ENCODE data around the gene ZNF277. TPM values are rescaled to one million over a fixed set of nuclear protein-coding genes. Genes with fewer than 3 reads are reported as not detected.

ZNF277 gene
- total RNA-seq, 1 donor from 2014 or later: 77.0 TPM

DNA sequence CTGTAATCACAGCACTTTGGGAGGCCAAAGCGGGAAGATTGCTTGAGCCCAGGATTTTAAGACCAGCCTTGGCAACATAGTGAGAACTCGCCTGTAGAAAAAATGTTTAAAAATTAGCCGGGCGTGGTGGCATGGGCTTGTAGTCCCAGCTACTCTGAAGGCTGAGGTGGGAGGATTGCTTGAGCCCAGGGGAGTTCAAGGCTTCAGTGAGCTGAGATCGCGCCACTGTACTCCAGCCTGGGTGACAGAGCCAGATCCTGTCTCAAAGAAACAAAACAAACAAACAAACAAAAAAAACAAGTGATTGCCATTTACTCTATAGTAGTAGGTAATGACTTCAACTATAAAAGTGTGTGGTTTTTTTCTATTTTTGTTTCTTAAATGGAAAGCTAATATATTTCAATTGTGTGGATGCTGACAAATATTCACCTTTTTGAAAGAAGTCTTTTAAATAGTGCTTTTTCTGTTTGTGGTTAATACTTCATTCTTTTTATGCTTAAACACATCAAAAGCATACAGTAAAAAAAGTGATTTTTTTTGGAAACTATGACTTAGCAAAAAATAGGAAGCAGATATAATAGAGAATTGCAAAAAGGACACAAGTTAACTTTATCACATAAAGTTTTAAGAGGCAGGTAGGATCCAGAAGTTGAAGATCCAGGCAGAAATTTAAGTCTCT is 48.4 kb downstream of the ZNF277 start:
- DNase-seq: no peak

DNA sequence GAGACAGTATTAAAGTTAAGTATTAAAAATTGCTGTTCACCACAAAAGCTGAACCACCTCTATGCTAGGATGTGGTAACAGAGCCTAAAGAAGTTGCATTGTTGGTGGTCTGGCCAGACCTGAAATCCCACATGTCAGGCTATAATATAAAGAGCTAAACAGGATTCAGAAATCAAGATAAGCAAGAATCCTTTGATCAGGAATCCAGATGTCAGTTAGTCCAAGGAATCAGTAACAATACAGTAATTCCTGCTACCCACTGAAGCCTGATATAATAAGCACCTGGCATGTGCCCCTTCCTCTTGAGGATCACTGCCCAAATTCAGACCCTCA is 48.9 kb downstream of the ZNF277 start:
- no peak for DNase-seq

DNA sequence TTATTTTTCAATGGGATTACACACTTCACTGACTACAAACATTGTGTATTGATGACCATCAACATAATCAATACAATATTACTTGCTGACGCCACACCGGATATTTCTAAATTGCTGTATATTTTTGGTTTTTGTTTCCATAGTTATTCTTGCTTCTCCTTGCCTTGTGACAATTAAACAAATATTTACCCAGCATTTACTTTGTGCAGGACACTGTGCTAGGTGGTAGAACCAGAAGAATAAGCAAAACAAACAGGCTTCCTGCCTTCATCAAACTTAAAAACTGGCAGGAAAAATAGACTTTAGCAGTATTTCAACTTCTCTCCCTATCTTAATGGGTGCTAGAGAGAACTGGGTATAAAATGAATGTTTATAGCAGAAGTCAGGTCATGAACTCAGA is 50.6 kb downstream of the ZNF277 start:
- DNase-seq: no peak

DNA sequence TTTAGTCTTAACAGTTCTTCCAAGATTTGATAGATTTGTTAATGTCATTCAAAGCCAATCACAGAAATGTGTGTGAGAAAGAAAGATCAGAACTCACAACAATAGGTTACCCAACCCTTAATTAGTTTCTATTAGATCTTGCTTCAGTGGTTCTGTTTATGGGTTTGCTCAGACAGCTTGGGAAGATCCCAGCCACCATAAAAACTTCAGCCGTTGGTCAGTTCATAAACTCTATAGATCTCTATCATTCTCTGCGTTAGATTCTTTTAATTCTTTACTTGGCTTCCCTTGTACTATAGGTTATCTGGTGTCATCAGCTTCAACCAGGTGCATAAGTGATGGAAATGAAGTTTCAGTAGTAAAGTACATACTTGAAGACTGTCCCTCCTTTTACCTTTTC is 54.4 kb downstream of the ZNF277 start:
- DNase-seq: no peak

DNA sequence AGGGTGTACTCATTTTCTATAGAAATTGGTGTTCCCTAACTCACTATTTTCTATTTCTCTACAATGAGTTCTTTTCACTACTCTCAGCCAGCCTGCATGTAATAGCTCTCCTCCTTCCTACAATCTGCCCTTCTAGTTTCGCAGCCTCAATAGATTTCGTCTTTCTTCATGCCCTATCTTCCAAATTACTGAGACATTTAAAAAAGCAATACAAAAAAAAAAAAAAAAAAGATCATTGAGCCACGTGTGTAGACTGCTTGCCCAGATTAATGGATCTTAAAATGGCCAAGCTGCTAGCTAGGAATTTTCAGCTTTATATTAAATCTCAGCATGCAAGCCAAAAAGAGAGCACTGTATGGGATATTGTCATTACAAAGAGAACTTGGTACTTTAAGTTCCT is 55.5 kb downstream of the ZNF277 start:
- DNase-seq: no peak

DNA sequence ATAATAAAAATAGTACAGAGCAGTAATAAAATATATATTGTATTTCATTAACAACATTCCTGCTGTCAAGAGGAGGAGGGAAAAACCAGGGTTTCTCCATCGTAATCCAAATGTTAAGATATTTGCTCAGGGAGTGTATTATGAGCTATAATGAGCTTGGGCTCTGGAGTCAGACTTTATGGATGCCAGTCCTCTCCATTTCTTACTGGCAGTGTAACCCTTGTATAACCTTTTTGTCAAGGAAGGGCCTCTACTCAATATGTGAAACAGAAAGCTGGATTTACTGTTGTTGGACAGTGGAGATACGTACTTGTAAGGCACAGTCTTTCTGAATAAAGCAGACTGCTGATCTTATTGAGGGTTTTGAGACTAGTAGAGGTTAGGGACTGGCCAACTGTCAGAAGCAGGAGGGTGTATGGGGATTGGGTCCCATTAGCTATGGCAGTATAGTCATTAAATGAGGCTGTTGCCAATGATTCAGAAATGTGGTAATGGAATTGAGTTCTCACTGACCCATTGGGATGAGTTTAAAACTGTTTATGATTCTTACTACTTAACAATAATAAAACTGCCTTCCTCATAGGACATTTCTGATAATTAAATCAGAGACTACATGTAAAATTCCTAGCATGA is 56.5 kb downstream of the ZNF277 start:
- DNase-seq: no peak

DNA sequence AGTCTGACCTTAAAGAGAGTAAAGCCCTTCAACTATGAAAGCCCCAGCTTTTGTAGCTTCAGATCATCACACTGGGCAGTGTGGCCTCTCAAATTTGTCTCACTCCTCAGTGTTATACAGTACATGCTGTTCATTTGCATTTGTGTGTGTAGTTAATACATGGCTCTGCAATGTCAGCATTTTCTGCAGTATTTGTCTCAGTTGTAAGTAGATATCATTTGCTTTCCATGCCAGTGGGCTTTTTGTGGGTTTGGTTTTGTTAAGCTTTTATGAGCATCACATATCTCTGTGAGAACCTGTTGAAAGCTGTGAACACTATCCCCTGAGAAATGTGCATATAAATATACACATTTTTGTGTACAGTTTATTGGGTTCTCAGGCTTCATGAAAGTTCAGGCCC is 57.0 kb downstream of the ZNF277 start:
- no peak for DNase-seq

DNA sequence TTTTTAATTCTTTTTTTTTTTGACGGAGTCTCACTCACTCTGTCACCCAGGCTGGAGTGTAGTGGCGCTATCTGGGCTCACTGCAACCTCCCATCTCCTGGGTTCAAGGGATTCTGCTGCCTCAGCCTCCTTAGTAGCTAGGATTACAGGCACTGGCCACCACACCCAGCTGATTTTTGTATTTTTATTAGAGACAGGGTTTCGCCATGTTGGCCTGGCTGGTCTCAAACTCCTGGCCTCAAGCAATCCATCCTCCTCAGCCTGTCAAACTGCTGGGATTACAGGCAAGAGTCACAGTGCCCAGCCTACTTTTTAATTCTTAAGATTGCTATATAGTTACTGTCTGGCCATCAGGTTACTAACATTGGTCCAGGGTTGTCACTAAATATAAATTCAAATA is 59.6 kb downstream of the ZNF277 start:
- no peak for DNase-seq

DNA sequence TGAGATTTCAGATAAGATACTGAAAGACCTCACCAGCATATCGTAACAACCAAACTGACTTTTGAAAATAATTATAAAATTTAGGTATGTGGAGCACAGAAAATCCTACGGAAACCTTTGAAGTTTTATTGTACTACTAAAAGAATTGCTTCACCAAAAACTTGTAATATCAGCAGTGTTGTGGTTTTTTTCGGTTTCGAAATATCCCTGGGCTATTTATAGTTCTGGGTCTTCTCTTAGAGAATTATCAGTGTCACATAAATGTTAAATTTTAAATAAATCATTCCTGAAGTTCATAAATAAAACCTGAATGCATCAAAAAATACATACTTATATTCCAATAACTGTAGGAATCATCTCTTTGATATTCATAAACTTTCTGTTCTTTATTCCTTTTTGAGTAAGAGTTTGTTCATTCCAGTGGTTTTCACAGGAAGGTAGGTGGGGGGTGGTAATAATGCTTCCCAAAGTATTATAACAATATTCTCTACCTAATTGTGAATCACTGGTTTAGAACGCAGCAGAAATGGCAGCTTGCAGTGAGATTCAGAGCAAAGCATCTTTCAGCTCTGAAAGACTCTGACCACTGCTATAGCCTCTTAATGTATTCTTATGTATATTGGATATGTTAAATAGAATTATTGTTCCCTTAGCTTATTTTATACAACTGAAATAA is 60.2 kb downstream of the ZNF277 start:
- no peak for DNase-seq

DNA sequence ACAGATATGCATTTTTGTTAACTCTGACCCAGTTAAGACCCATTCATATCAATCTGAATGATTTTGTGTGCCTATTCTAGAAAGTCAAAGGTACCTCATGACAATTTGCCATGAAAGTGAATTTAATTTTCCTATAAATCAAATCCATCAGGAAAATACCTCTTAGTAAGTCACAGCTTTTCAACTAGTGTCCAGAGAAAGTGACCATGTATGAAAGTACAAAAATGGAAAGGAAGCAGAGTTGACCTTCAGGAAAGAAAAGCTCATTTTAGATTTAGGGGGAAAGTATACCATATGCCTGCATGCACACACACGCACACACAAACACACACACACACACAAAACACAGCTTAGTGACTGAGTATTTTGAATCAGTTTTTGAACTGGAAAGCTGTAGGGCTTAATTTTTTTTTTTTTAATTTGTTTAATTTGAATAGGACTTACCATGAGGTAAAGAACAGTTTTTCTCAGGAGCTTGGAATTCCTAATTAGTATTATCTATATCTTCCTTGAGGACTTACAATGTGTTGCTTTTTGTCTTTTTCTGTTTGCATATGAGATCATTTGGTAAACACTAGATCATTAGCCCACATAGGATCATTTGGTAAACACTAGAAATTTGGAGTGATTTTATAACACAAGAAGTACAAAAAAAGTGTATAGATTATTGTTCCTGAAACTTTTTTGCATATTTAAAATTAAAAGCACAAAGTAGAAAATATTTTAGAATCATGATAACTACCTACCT is 61.6 kb downstream of the ZNF277 start:
- DNase-seq: no peak

DNA sequence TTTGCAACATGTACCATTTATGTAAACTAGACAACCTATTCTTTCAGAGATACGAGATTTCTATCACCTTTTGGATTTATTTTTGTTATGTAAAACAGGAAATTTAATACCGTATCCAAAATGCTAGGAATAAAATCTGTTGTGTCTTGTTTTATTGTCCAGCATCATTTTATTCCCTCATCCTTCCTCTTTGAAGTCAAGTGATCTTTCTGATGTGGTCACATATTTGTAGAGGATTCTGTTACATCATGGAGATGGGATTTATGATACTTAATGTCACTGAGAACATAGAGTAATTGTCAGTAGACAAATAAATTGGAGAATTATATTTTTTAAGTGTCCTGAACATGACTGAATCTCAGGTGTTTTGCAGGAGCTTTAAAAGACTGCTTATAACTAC is 64.7 kb downstream of the ZNF277 start:
- DNase-seq: no peak

DNA sequence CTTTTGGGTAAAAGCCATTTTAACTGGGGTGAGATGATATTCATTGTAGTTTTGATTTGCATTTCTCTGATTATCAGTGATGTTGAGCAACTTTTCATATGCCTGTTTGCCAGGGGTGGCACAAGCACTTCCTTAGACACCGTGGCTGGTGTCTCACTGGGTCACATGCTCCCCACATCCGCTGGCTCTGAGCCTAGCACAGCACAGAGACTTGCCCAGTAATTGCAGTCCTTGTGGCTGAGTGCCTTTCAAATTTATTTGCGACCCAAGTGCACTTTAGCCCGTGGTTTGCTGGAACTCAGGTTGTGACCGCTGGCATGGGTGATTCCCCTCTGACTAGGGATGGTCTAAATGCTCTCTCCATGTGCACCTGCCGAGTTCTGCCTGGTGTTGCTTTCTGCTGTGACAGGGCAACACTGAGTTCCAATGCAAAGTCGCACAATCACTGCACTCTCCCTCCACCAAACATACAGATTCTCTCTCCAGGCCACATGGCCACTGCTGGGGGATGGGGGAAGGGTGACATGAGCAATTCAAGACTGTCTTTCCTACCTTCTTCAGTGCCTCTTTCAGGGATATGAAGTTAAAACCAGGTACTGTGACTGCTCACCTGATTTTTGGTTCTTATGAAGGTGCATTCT is 66.5 kb downstream of the ZNF277 start:
- DNase-seq: no peak

DNA sequence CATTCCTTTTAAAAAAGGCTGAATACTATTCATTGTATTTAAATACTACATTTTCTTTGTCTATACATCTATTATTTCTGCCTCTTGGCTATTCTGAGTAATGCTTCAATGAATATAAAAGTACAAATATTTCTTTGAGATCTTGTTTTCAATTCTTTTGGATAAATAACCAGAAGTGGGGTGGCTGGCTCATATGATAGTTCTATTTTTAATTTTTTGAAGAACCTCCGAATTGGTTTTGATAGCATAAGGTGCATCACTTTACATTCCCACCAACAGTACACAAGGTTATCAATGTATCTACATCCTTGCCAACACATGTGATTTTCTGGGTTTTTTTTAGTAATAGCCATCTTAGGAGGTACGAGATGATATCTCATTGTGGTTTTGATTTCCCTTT is 72.5 kb downstream of the ZNF277 start:
- DNase-seq: no peak

DNA sequence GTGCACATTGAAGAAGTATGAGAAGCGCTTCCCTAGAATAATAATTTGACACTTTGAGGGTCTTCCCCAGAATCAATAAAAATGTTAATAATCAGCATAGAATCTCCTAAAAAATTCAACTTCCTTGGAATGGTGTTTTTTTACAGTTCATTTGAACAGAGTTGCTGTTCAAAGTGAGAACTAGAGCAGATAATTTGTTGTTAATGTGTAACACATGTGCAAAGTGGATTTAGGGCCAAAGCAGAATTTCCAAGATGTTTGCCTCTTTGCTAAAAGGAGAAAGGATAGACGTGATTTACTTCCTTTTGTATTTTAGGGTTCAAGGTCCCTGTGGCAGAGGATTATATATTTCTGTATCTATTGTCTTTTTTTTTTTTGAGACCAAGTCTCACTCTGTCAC is 73.8 kb downstream of the ZNF277 start:
- DNase-seq: no peak

DNA sequence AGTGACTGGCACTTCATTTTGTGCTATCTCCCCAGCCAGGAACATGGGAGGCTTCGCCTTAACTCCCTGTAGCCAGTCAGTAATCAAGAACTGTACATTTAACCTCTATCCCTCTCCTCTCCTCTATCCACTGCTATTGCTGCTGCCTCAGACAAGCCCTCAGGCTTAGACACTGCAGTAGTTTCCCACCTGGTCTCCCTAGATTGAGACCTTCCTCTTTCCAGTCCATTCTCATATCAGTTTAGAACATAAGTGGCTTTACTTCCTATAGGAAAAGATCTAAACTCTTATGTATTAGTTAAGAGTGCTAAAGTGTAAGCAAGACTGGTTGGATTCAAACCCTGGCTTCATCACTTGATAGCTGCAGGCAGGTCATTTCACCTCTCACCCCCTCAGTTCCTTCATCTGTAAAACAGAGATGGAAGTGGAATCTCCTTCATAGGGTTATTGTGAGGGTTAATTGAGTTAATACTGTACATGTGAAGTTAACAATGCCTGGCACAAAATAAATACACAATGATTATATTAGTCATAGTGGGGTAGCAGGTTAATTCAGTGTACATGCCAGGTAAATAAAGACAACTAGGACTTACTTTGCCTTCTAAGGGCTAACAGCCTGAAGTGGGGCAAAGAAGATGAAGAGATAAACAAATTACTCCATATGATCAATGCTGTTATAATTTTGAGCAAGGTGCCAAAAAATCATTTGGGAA is 76.1 kb downstream of the ZNF277 start:
- no peak for DNase-seq

DNA sequence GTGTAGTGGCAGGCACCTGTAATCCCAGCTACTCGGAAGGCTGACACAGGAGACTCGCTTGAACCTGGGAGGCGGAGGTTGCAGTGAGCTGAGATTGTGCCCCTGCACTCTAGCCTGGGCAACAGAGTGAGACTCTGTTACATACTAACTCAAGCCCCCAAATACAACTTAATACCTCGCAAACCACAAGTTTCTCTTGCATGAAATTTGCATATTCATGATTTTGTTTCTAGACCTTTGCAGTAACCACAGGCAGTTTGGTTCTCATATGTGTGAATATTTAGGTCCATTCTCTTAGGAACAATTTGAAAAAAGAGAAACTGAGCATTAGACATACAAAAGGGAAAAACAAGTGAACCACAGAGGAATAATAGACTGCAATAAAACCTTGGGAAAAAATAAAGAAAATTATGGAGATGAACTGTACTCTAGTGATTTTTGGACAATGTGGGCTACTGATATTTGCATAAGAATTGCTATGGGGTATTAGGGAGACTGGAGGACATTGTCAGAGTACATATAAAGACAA is 77.0 kb downstream of the ZNF277 start:
- no peak for DNase-seq

DNA sequence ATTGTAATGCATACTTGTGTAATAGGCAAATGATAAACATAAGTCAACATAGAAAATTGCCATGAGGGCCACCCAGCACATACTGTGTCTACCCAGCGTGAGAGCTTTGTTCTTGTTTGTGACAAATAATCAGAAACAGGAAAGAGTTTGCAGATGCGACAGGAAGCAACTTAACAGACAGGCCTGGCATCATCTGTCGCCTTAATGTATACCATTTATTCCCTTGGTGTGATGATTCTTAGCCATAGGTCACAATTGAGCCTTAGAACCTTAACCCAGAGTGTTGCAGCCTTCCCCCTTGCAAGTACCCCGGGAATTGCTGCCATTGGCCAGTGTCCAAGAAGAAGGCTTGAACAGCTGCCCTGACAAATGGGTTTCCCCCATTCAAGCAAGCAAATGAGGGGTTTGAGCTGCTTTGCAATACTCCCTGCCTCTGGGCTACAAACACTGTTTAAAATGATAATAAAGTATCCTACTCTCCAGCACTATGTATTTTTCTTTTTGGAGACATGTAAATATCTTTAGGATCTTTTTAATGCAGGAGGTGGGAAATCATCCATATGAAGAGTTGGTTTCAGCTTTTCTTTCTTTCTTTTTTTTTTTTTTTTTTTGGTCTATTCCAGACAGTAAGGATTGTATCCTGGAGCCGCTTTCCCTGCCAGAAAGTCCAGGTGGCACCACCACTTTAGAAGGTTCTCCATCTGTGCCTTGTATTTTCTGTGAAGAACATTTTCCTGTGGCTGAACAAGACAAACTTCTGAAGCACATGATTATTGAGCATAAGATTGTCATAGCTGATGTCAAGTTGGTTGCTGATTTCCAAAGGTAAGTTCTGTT is 80.0 kb downstream of the ZNF277 start:
- DNase-seq: peak; percentile 1

DNA sequence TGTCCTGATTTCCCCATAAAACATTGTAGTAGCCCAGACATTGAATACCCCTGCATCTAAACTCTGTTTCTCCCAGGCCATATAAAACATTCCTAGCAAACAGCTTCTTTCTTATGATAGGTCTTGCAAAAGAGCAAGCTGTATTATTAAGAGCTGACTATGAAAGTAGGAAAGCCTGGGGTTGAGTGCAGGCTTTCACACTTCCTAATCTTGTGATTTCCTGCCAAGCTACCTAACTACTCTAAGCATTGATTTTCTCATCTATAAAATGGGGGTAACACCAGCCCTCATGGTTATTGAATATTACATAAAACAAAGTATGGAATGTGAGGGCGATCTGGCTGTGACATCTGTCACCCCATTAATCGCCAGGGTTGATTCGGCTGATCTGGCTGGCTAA is 81.8 kb downstream of the ZNF277 start:
- DNase-seq: no peak

DNA sequence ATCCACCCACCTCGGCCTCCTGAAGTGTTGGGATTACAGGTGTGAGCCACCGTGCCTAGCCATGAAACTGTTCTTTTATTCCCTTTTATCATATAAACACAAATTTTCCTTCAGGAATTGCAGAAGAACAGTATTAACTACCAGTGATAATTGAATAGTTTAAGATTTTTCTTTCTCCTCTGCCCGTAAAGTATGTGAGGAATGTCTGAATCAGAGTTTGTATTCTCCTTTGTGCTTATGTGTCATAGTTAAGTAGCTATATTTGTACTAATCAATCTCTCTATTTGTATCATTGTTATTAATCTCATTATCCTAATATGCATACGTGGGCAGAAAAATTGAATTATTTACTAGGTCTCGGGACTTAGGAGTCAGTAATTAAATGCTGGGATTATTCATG is 83.6 kb downstream of the ZNF277 start:
- DNase-seq: no peak

DNA sequence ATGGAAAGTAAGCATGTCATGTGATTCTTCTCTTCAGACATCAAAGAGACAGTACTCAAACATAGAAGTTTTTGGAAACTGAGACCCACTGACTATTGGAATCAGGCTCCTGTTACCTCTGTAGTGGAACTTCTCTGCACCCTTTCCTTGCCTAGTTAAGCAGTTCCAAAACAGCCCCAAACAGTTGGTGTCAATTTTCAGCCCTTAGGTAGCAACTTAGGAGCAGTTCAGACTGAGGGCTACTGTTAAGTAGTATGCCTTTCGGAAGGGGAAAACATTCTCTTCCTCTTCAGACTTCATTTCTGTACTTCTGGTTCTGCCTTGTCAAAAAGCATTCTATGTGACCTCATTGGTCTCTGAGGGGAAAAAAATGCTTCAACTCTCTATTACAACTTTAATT is 85.7 kb downstream of the ZNF277 start:
- DNase-seq: no peak

DNA sequence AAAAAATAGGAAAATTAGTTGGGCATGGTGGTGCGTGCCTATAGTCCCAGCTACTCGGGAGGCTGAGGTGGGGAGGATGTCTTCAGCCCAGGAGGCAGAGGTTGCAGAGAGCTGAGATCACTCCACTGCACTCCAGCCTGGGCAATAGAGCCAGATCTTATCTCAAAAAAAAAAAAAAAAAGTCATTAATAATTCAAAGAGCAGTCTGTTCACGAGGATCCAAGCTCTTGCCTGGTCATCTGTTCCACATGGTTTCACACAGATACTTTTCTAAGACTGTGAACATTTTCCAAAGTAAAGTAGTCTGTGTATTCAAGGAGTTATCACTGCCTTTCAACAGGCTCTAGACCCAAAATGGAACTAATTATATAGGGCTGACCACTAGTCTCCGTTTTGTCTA is 86.9 kb downstream of the ZNF277 start:
- no peak for DNase-seq
